OCI-LY7 (cell line): ENCODE measurements around the gene COLEC12. TPM values are rescaled to one million over a fixed set of nuclear protein-coding genes. Genes with fewer than 3 reads are reported as not detected.

Experiments used
- BruUV-seq: library from RNA; stranded (reverse); fragments of 400-500 nt; replicated peaks from 2 replicates; lab custom pipeline; 2021; lab: Mats Ljungman, UMichigan
- CTCF ChIA-PET: fragments of 300-600 bp; sonication (Branson Sonifier 250); formaldehyde crosslinking; loops from one replicate; lab custom pipeline; 2022; ENCODE audit warnings: antibody characterized with exemption; ENCODE audit not compliant: unreplicated experiment; lab: Charles Lee
- POLR2A ChIA-PET: fragments of 300-600 bp; sonication (Branson Sonifier 250); formaldehyde crosslinking; loops from one replicate; lab custom pipeline; 2022; ENCODE audit warnings: antibody characterized with exemption; lab: Charles Lee
- DNase-seq: peaks from one replicate; pipeline ENCODE4 v3.0.0-alpha.2; 2015; ENCODE audit warnings: low spot score
- H2AFZ ChIP-seq: fragments of 200-600 bp; sonication (generic), shearing (Covaris generic); 2 replicates; pipeline ENCODE4 v1.6.1; 2014; ENCODE audit warnings: mild to moderate bottlenecking, antibody characterized with exemption, low read length, moderate library complexity
- H3K27ac ChIP-seq: fragments of 200-600 bp; sonication (generic); 2 replicates; pipeline ENCODE4 v1.5.1; 2014; ENCODE audit warnings: mixed run types, low read depth, mild to moderate bottlenecking, moderate library complexity, low read length, inconsistent platforms; ENCODE audit not compliant: poor library complexity, severe bottlenecking
- H3K36me3 ChIP-seq: fragments of 200-600 bp; sonication (generic); 2 replicates; pipeline ENCODE4 v1.6.1; 2014; ENCODE audit warnings: mild to moderate bottlenecking, antibody characterized with exemption, low read length, moderate library complexity, mixed read lengths; ENCODE audit not compliant: insufficient read depth
- H3K4me1 ChIP-seq: fragments of 200-600 bp; sonication (generic); 2 replicates; pipeline ENCODE4 v1.5.1; 2014; ENCODE audit warnings: mild to moderate bottlenecking, low read length; ENCODE audit not compliant: insufficient read depth, poor library complexity, severe bottlenecking
- H3K4me2 ChIP-seq: fragments of 200-600 bp; sonication (generic); 2 replicates; pipeline ENCODE4 v1.6.1; 2014; ENCODE audit warnings: mild to moderate bottlenecking, low read length
- H3K4me3 ChIP-seq: fragments of 200-600 bp; sonication (generic); 2 replicates; pipeline ENCODE4 v1.5.1; 2014; ENCODE audit warnings: mild to moderate bottlenecking, low read depth, low read length; ENCODE audit not compliant: poor library complexity, severe bottlenecking
- H3K79me2 ChIP-seq: fragments of 200-600 bp; sonication (generic); 2 replicates; pipeline ENCODE4 v1.6.1; 2016; ENCODE audit warnings: low read depth, mild to moderate bottlenecking, low read length, moderate library complexity, mixed read lengths; ENCODE audit not compliant: insufficient read depth
- H3K9me2 ChIP-seq: fragments of 200-600 bp; sonication (generic); 2 replicates; pipeline ENCODE4 v1.6.1; 2016; ENCODE audit warnings: mild to moderate bottlenecking, low read length, mixed read lengths; ENCODE audit not compliant: insufficient read depth
- H3K9me3 ChIP-seq: fragments of 200-600 bp; sonication (generic); 2 replicates; pipeline ENCODE4 v1.6.1; 2014; ENCODE audit warnings: mild to moderate bottlenecking, mixed run types, low read length, mixed read lengths
- H4K20me1 ChIP-seq: fragments of 200-600 bp; sonication (generic); 2 replicates; pipeline ENCODE4 v1.6.1; 2014; ENCODE audit warnings: mild to moderate bottlenecking, antibody characterized with exemption, low read length, moderate library complexity, mixed read lengths; ENCODE audit not compliant: insufficient read depth
- CTCF ChIP-seq: fragments of 200-600 bp; sonication (generic); conservative IDR thresholded peaks from 2 replicates; pipeline ENCODE4 v1.5.1; 2014; ENCODE audit warnings: mild to moderate bottlenecking, antibody characterized with exemption, low read length, moderate library complexity, mixed read lengths
- EZH2phosphoT487 ChIP-seq: fragments of 200-600 bp; sonication (generic); IDR thresholded peaks from 2 replicates; pipeline ENCODE4 v1.6.1; 2018; ENCODE audit warnings: low read depth, borderline replicate concordance, mild to moderate bottlenecking, mixed run types, antibody characterized with exemption, low read length, moderate library complexity, mixed read lengths
- intact Hi-C: fragments of 100-400 bp; cut with micrococcal nuclease; formaldehyde crosslinking; loops from one replicate; pipeline ENCODE4 v1.10.0; 2022; ENCODE audit not compliant: unreplicated experiment
- total RNA-seq, 2 experiments: library from RNA; depleted of rRNA in 1 of 2; stranded (reverse); fragments of >200 nt in 1 of 2; shearing (Covaris generic) in 1 of 2; gene quantifications; 2 replicates each; pipeline ENCODE4 v1.2.3, GENCODE V29; 2014 to 2022

COLEC12 gene
- total RNA-seq, 2 experiments from 2014 or later, result not detected

- no TSS peak for BruUV-seq
- no peak for TF ChIP-seq CTCF
- TF ChIP-seq EZH2phosphoT487, result no peak
- H3K9me2 ChIP-seq, result no peaks in the 10 kb centered on the region
Observed at GRCh38 chr18:525036-525797, 24.7 kb upstream of the COLEC12 start.

GRCh38 chr18:524466-524865, 24.0 kb upstream of the COLEC12 start:
- Histone ChIP-seq H4K20me1 (no peaks in the 10 kb centered on the region), H3K4me2 (no peak overlapping the region), H3K9me3 (no peaks in the 10 kb centered on the region), H3K4me3 (no peak overlapping the region), H2AFZ (no peak overlapping the region), H3K36me3 (no peaks in the 10 kb centered on the region), H3K79me2 (no peaks in the 10 kb centered on the region), H3K4me1 (no peaks in the 10 kb centered on the region), H3K9me2 (no peaks in the 10 kb centered on the region), H3K27ac (no peak overlapping the region)
- BruUV-seq, result no TSS peak
- ChIA-PET POLR2A (no interaction called here), CTCF (no interaction called here)
- no peak for DNase-seq
- intact Hi-C loops, result no loop called here
- TF ChIP-seq CTCF (no peak), EZH2phosphoT487 (no peak)

More at GRCh38 chr18:525036-525797, 24.7 kb upstream of the COLEC12 start:
- H3K4me3 ChIP-seq, result no peak overlapping the region
- intact Hi-C loops, result no loop called here
- H3K4me2 ChIP-seq, result no peak overlapping the region
- no peak overlapping the region for H3K27ac ChIP-seq
- DNase-seq, result no peak
- no peaks in the 10 kb centered on the region for H3K4me1 ChIP-seq
- no peaks in the 10 kb centered on the region for H4K20me1 ChIP-seq
- POLR2A ChIA-PET, result no interaction called here
- H3K79me2 ChIP-seq, result no peaks in the 10 kb centered on the region
- CTCF ChIA-PET, result no interaction called here
- H3K9me3 ChIP-seq, result no peaks in the 10 kb centered on the region
- H3K36me3 ChIP-seq, result no peaks in the 10 kb centered on the region
- H2AFZ ChIP-seq, result no peak overlapping the region

GRCh38 chr18:523561-523960, 23.1 kb upstream of the COLEC12 start:
- DNase-seq, result no peak
- Histone ChIP-seq H3K27ac (no peak overlapping the region), H4K20me1 (no peaks in the 10 kb centered on the region), H3K36me3 (no peaks in the 10 kb centered on the region), H3K4me3 (no peak overlapping the region), H3K9me2 (no peaks in the 10 kb centered on the region), H3K4me1 (no peaks in the 10 kb centered on the region), H3K4me2 (no peak overlapping the region), H3K9me3 (no peaks in the 10 kb centered on the region), H2AFZ (no peak overlapping the region), H3K79me2 (no peaks in the 10 kb centered on the region)
- ChIA-PET POLR2A (no interaction called here), CTCF (no interaction called here)
- BruUV-seq, result no TSS peak
- intact Hi-C loops, result no loop called here
- TF ChIP-seq CTCF (no peak), EZH2phosphoT487 (no peak)
